ENCODE results near the gene ADAMTS2. TPM values are rescaled to one million over a fixed set of nuclear protein-coding genes. Genes with fewer than 3 reads are reported as not detected.
"Not testable (repeated sequence)": the region's sequence is repeated elsewhere in the genome, so short reads cannot be mapped to it uniquely, and the experiment has no call there.

Gene ADAMTS2
- total and polyA plus RNA-seq, 2 donors (not counting 1 experiment from before 2014, with no cell fraction given), result 16.2 to 70.2 TPM

- Histone ChIP-seq H4K20me1 (ENCODE audit: control insufficient read depth, extremely low read depth, insufficient read depth, low read length) (no peaks in the 10 kb centered on the region), H2AFZ (ENCODE audit: low read length) (no peak overlapping the region), H3K4me2 (ENCODE audit: extremely low read depth, insufficient read depth, low read length) (no peak overlapping the region), H3K4me3 (replicated peaks in 1 of 4; ENCODE audit: control extremely low read depth in 1 of 4, insufficient read depth in 1 of 4, low read depth in 3 of 4, low read length in 4 of 4) (no peak overlapping the region), H3K79me2 (ENCODE audit: control insufficient read depth, insufficient read depth, low read length) (no peaks in the 10 kb centered on the region), H3K27ac (ENCODE audit: insufficient read depth, low read length) (no peak overlapping the region), H3K27me3 (ENCODE audit: control insufficient read depth, insufficient read depth, low read length) (no peaks in the 10 kb centered on the region), H3K9ac (ENCODE audit: insufficient read depth, low read length) (no peak overlapping the region), H3K4me1 (ENCODE audit: control insufficient read depth, extremely low read depth, insufficient read depth, low read length) (no peaks in the 10 kb centered on the region), H3K36me3 (ENCODE audit: control insufficient read depth, insufficient read depth, low read length) (no peaks in the 10 kb centered on the region), H3K9me3 (ENCODE audit: control insufficient read depth, insufficient read depth, low read depth, low read length) (no peaks in the 10 kb centered on the region)
- TF ChIP-seq, protein P1, sequence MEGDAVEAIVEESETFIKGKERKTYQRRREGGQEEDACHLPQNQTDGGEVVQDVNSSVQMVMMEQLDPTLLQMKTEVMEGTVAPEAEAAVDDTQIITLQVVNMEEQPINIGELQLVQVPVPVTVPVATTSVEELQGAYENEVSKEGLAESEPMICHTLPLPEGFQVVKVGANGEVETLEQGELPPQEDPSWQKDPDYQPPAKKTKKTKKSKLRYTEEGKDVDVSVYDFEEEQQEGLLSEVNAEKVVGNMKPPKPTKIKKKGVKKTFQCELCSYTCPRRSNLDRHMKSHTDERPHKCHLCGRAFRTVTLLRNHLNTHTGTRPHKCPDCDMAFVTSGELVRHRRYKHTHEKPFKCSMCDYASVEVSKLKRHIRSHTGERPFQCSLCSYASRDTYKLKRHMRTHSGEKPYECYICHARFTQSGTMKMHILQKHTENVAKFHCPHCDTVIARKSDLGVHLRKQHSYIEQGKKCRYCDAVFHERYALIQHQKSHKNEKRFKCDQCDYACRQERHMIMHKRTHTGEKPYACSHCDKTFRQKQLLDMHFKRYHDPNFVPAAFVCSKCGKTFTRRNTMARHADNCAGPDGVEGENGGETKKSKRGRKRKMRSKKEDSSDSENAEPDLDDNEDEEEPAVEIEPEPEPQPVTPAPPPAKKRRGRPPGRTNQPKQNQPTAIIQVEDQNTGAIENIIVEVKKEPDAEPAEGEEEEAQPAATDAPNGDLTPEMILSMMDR (conservative IDR thresholded peaks at IDR 0.05 in 1 of 2, IDR thresholded peaks at IDR 0.05 in 1 of 2; ENCODE audit: low read depth in 1 of 2, low read length in 2 of 2), result no peak
- no peak for TF ChIP-seq EZH2 (IDR thresholded peaks at IDR 0.05; ENCODE audit: low read length, missing control alignments)
- DNase-seq (ENCODE audit: low read depth in 2 of 2), result no peak
Observed at GRCh38 chr5:179112469-179113142, 232.7 kb downstream of the ADAMTS2 start.

DNA sequence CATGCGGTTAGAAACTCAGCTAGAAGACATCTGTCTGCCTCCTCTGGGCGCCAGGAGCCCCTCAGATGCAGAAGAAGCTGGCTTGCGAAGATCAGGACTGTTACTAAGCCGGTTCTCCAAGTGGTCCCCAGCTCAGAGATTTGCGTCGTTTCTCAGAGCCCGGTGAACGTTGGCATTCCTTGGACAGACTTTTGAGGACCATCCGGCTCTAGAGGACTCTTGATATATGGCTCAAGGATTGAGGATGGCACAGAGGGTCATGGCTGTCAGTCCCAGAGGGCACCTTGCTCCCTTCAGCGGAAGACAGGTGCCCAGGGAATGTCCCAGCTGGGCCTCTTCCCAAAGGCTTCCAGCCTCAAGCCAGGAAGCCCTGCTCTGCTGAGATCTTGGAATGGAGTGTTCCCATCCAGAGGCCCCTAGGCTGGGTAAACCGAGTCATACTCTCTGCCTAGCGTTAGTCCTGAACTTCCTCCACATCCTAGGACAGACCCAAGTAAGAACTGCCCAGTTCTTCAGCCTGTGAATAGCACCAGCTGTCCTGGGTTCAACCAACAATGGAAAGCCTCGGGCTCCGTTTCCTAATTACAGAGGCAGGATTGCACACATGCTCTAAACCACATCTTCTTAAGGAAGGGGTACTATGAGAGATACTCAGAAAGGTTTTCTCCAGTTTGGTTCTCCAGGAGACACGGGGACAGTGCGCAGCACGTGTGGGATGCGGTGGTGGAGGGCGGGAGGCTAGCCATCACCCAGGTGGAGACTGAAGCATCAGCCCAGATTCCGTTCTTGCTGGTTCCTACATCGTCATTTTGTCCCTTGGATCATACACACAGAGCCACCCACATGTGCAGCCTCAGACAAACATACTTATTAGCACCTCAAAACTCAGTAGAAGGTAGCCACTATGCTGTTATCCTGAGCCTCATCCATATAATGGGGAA, 233.7 kb downstream of the ADAMTS2 start:
- no peaks in the 10 kb centered on the region for H3K9me3 ChIP-seq (ENCODE audit: control insufficient read depth, insufficient read depth, low read depth, low read length)
- no peaks in the 10 kb centered on the region for H3K79me2 ChIP-seq (ENCODE audit: control insufficient read depth, insufficient read depth, low read length)
- TF ChIP-seq EZH2 (IDR thresholded peaks at IDR 0.05; ENCODE audit: low read length, missing control alignments), result no peak
- TF ChIP-seq, protein P1 (conservative IDR thresholded peaks at IDR 0.05 in 1 of 2, IDR thresholded peaks at IDR 0.05 in 1 of 2; ENCODE audit: low read depth in 1 of 2, low read length in 2 of 2), result no peak
- no peak overlapping the region for H2AFZ ChIP-seq (ENCODE audit: low read length)
- H3K27me3 ChIP-seq (ENCODE audit: control insufficient read depth, insufficient read depth, low read length), result no peaks in the 10 kb centered on the region
- H4K20me1 ChIP-seq (ENCODE audit: control insufficient read depth, extremely low read depth, insufficient read depth, low read length), result no peaks in the 10 kb centered on the region
- DNase-seq (ENCODE audit: low read depth in 2 of 2), result no peak
- H3K36me3 ChIP-seq (ENCODE audit: control insufficient read depth, insufficient read depth, low read length), result no peaks in the 10 kb centered on the region
- H3K4me1 ChIP-seq (ENCODE audit: control insufficient read depth, extremely low read depth, insufficient read depth, low read length), result no peaks in the 10 kb centered on the region
- H3K4me2 ChIP-seq (ENCODE audit: extremely low read depth, insufficient read depth, low read length), result no peak overlapping the region
- H3K9ac ChIP-seq (ENCODE audit: insufficient read depth, low read length), result no peak overlapping the region
- no peak overlapping the region for H3K27ac ChIP-seq (ENCODE audit: insufficient read depth, low read length)
- no peak overlapping the region for H3K4me3 ChIP-seq (replicated peaks in 1 of 4; ENCODE audit: control extremely low read depth in 1 of 4, insufficient read depth in 1 of 4, low read depth in 3 of 4, low read length in 4 of 4)

- Histone ChIP-seq H2AFZ (ENCODE audit: low read length) (no peak overlapping the region), H3K27ac (ENCODE audit: insufficient read depth, low read length) (no peak overlapping the region), H4K20me1 (ENCODE audit: control insufficient read depth, extremely low read depth, insufficient read depth, low read length) (no peaks in the 10 kb centered on the region), H3K4me2 (ENCODE audit: extremely low read depth, insufficient read depth, low read length) (no peak overlapping the region), H3K27me3 (ENCODE audit: control insufficient read depth, insufficient read depth, low read length) (no peaks in the 10 kb centered on the region), H3K9ac (ENCODE audit: insufficient read depth, low read length) (no peak overlapping the region), H3K36me3 (ENCODE audit: control insufficient read depth, insufficient read depth, low read length) (no peaks in the 10 kb centered on the region), H3K79me2 (ENCODE audit: control insufficient read depth, insufficient read depth, low read length) (no peaks in the 10 kb centered on the region), H3K9me3 (ENCODE audit: control insufficient read depth, insufficient read depth, low read depth, low read length) (no peaks in the 10 kb centered on the region), H3K4me3 (replicated peaks in 1 of 4; ENCODE audit: control extremely low read depth in 1 of 4, insufficient read depth in 1 of 4, low read depth in 3 of 4, low read length in 4 of 4) (no peak overlapping the region), H3K4me1 (ENCODE audit: control insufficient read depth, extremely low read depth, insufficient read depth, low read length) (no peaks in the 10 kb centered on the region)
- no peak for DNase-seq (ENCODE audit: low read depth in 2 of 2)
- TF ChIP-seq EZH2 (IDR thresholded peaks at IDR 0.05; ENCODE audit: low read length, missing control alignments), result no peak
- TF ChIP-seq, protein P1 (conservative IDR thresholded peaks at IDR 0.05 in 1 of 2, IDR thresholded peaks at IDR 0.05 in 1 of 2; ENCODE audit: low read depth in 1 of 2, low read length in 2 of 2), result no peak
Observed at GRCh38 chr5:179110528-179110927, 234.7 kb downstream of the ADAMTS2 start.

- H3K4me3 ChIP-seq (replicated peaks in 1 of 4; ENCODE audit: control extremely low read depth in 1 of 4, insufficient read depth in 1 of 4, low read depth in 3 of 4, low read length in 4 of 4); H4K20me1 ChIP-seq (ENCODE audit: control insufficient read depth, extremely low read depth, insufficient read depth, low read length); H3K27ac ChIP-seq (ENCODE audit: insufficient read depth, low read length); H3K36me3 ChIP-seq (ENCODE audit: control insufficient read depth, insufficient read depth, low read length); H3K9ac ChIP-seq (ENCODE audit: insufficient read depth, low read length); H2AFZ ChIP-seq (ENCODE audit: low read length); H3K9me3 ChIP-seq (ENCODE audit: control insufficient read depth, insufficient read depth, low read depth, low read length); H3K4me1 ChIP-seq (ENCODE audit: control insufficient read depth, extremely low read depth, insufficient read depth, low read length); H3K27me3 ChIP-seq (ENCODE audit: control insufficient read depth, insufficient read depth, low read length); H3K79me2 ChIP-seq (ENCODE audit: control insufficient read depth, insufficient read depth, low read length); DNase-seq (ENCODE audit: low read depth in 2 of 2); H3K4me2 ChIP-seq (ENCODE audit: extremely low read depth, insufficient read depth, low read length): not testable (repeated sequence)
Observed at GRCh38 chr5:179101282-179101681, 244.0 kb downstream of the ADAMTS2 start.
